Measurements from ENCODE around the gene ALS2CL.

ALS2CL gene

DNA sequence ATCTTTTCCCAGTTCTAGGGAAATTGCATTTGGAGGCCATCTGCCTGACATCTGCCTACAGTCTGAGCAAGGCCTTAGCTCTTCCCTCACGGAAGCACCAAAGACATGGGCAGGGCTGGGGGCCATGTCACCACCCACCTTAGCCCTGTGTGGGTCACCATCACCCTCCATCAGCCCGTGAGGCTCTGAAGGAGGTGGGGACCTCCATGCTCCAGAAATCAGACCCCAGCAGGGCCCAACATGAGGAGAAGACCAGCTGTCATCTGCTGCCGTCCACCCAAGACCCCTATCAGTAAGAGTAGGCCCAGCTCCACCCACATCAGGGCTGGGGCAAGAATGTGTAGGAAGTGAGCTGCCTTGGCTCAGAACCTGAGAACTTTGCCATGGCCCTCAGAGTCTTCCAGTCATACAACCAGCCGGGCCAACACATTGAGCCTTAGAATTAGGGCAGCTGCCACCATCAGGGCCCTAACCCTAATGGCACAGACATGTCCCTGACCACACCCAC, 9.6 kb upstream of the ALS2CL start:
- H3K27me3 ChIP-seq, result peaks cover 53% of the 10 kb centered on the region
- TF ChIP-seq CTCF (IDR thresholded peaks at IDR 0.05), result no peak
- no peaks in the 10 kb centered on the region for H3K9me3 ChIP-seq
- no peak overlapping the region for H3K27ac ChIP-seq
- peaks cover 0 to 5% of the 10 kb centered on the region in 2 experiments for H3K4me1 ChIP-seq (ENCODE audit: control insufficient read depth in 1 of 2, insufficient read depth in 1 of 2, low read depth in 1 of 2, low read length in 1 of 2)
- H3K4me3 ChIP-seq (ENCODE audit: low read depth in 1 of 2, low read length in 1 of 2), result no peak overlapping the region
- H3K36me3 ChIP-seq, result no peaks in the 10 kb centered on the region

DNA sequence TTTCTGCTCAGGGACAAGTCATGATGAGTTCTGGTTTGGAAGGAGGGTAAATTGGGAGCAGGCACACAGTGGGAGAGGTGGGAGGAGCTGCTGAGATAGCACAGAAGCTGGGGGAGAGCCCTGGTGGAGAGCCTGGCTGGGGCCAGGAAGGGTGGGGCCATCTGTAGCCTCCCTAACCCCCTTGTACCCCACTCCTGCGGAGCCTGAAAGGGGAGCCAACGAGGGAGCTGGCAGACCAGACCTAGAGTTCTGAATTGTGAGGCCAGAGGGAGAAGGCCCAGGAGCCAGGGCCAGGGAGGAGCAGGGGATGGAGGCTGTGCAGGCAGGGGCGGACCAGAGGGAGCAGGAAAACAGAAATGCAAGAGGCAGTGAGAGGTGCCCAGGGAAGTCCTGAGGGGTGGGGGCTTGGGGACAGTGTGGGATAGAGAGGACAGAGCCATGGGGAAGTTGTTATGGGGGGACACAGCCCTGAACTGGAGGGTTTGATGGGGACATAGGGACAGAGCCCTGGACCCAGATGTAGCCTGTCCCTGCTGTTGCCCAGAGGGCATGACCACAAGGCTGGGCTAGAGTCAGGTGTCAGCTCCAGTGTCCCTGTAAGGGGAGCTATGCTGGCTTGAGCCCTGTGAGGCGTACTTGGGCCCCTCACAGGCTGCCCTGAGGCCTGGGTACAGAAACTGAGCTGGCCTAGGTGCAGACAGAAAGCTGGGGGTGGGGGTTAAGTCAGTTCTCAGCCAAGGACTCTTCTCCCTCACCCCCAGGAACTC, 8.9 kb upstream of the ALS2CL start:
- peaks cover 53% of the 10 kb centered on the region for H3K27me3 ChIP-seq
- no peaks in the 10 kb centered on the region for H3K9me3 ChIP-seq
- H3K4me3 ChIP-seq (ENCODE audit: low read depth in 1 of 2, low read length in 1 of 2), result no peak overlapping the region
- peaks cover 0 to 5% of the 10 kb centered on the region in 2 experiments for H3K4me1 ChIP-seq (ENCODE audit: control insufficient read depth in 1 of 2, insufficient read depth in 1 of 2, low read depth in 1 of 2, low read length in 1 of 2)
- no peak overlapping the region for H3K27ac ChIP-seq
- TF ChIP-seq CTCF (IDR thresholded peaks at IDR 0.05), result no peak
- no peaks in the 10 kb centered on the region for H3K36me3 ChIP-seq

DNA sequence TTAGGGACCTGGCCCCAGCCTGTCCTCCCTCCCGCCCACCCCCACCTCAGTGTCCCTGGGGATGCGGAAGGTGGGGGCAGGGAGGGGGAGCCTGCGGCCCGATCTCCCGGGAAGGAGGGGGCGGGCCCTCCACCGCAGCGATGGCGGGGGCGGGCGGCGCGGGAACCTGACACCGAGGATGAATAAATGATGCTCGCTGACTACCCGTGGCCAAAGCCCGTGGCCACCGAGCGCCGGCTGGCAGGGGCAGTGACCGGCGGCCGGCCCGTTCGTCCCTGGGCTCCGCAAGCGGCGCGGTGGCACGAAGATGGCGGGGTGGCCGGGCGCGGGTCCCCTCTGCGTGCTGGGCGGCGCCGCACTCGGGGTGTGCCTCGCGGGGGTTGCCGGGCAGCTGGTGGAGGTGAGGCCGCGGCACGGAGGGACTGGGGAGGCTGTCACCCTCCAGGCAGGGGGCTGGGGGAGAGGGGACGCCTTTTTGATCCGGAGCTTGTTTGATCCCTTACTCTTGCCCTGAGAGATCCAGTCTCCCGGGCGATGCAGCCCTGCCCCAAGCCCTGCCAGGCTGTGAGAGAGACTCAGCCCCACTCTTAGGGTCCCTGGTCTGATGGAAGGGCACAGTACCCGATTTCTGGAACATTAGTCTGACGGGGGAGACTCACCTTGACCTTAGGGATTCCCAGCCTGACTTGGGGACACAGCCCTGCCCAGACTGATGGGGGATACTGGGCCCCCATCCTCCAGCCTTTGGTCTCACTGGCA, 7.9 kb upstream of the ALS2CL start, which contains the start of gene TMIE:
Gene TMIE (plus strand): TSS at position 212 of the 759 bp plus-strand sequence. CDS start 96 bp downstream, at position 308.
- TF ChIP-seq CTCF (IDR thresholded peaks at IDR 0.05), result no peak
- H3K4me3 ChIP-seq (ENCODE audit: low read depth in 1 of 2, low read length in 1 of 2), result no peak within 1 kb of the TSS
- H3K9me3 ChIP-seq, result no peaks in the 10 kb centered on the region

DNA sequence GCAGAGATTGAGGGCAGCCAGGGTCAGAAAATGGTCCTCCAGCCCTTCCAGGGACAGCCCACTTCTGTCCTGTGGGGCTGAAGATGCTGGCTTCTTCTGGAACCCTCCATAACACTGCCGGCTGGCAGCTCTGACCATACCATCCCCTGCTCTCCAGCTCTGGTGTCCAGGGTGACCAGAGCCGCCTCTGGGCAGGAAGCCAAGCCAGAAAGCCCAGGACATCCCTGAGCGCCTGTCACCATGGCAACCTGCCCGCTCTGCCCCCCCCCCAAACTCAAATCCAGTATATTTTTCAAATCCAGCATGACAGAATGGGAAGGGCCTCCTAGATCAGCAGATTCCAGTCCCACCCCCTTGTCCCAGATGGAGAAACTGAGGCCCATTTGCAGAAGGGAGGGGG, 7.3 kb upstream of the ALS2CL start:
- Histone ChIP-seq H3K9me3 (no peaks in the 10 kb centered on the region), H3K27me3 (peaks cover 53% of the 10 kb centered on the region), H3K36me3 (no peaks in the 10 kb centered on the region), H3K4me1 (ENCODE audit: control insufficient read depth in 1 of 2, insufficient read depth in 1 of 2, low read depth in 1 of 2, low read length in 1 of 2) (peaks cover 6 to 10% of the 10 kb centered on the region in 2 experiments), H3K27ac (no peak overlapping the region), H3K4me3 (ENCODE audit: low read depth in 1 of 2, low read length in 1 of 2) (no peak overlapping the region)
- TF ChIP-seq CTCF (IDR thresholded peaks at IDR 0.05), result no peak

More for the DNA sequence above, 7.9 kb upstream of the ALS2CL start, which contains the start of gene TMIE:
- Histone ChIP-seq H3K36me3 (no peaks in the 10 kb centered on the region), H3K27me3 (peaks cover 53% of the 10 kb centered on the region), H3K4me1 (ENCODE audit: control insufficient read depth in 1 of 2, insufficient read depth in 1 of 2, low read depth in 1 of 2, low read length in 1 of 2) (peaks cover under 1 to 5% of the 10 kb centered on the region in 2 experiments), H3K27ac (no peak within 1 kb of the TSS)

- TF ChIP-seq CTCF (IDR thresholded peaks at IDR 0.05), result no peak
These were observed 6.4 kb upstream of the ALS2CL start for GRCh38 chr3:46699676-46700523.

More at GRCh38 chr3:46699676-46700523, 6.4 kb upstream of the ALS2CL start:
- Histone ChIP-seq H3K27ac (no peak overlapping the region), H3K4me1 (ENCODE audit: control insufficient read depth in 1 of 2, insufficient read depth in 1 of 2, low read depth in 1 of 2, low read length in 1 of 2) (peaks cover 15 to 18% of the 10 kb centered on the region in 2 experiments), H3K9me3 (no peaks in the 10 kb centered on the region), H3K27me3 (peaks cover 54% of the 10 kb centered on the region), H3K4me3 (ENCODE audit: low read depth in 1 of 2, low read length in 1 of 2) (no peak overlapping the region), H3K36me3 (no peaks in the 10 kb centered on the region)
